GM23338 (cell line): ENCODE measurements around the gene UMOD.

ENCODE experiments used
- CTCF ChIP-seq, 2 experiments: fragments of 200-600 bp in 1 of 2; sonication (generic) in 1 of 2; conservative IDR thresholded peaks; 2 replicates each; pipeline versions ENCODE4 v1.5.1 to v1.6.1; 2016 to 2017; ENCODE audit warnings: antibody characterized with exemption in 2 of 2, low read depth in 2 of 2, mild to moderate bottlenecking in 2 of 2, moderate library complexity in 1 of 2
- EZH2 ChIP-seq: fragments of 200-600 bp; sonication (generic); IDR thresholded peaks from one replicate; pipeline ENCODE4 v1.8.0; 2017; ENCODE audit warnings: antibody characterized with exemption, mild to moderate bottlenecking, low read depth; ENCODE audit not compliant: unreplicated experiment
- EZH2phosphoT487 ChIP-seq: fragments of 200-600 bp; sonication (generic); IDR thresholded peaks from one replicate; pipeline ENCODE4 v1.8.1; 2018; ENCODE audit warnings: antibody characterized with exemption; ENCODE audit not compliant: unreplicated experiment
- POLR2AphosphoS5 ChIP-seq: IDR thresholded peaks from 2 replicates; pipeline ENCODE4 v1.6.1; 2016; ENCODE audit warnings: antibody characterized with exemption, low read depth
- REST ChIP-seq: IDR thresholded peaks from one replicate; pipeline ENCODE4 v1.6.1; 2018; ENCODE audit warnings: antibody characterized with exemption; ENCODE audit not compliant: unreplicated experiment
- STAT1 ChIP-seq: IDR thresholded peaks from one replicate; pipeline ENCODE4 v1.6.1; 2016; ENCODE audit warnings: antibody characterized with exemption; ENCODE audit not compliant: unreplicated experiment
- ZNF331 ChIP-seq: fragments of 250-450 bp; sonication (Bioruptor Pico); IDR thresholded peaks from 2 replicates; pipeline ENCODE4 v1.5.0; 2020; ENCODE audit warnings: low read depth, mild to moderate bottlenecking, moderate library complexity
- ZNF462 ChIP-seq: fragments of 250-450 bp; sonication (Bioruptor Pico); IDR thresholded peaks from 2 replicates; pipeline ENCODE4 v1.5.0; 2020; ENCODE audit warnings: mild to moderate bottlenecking, moderate library complexity

GRCh38 chr16:20352615-20353014, at the start of gene UMOD:
- TF ChIP-seq CTCF (conservative IDR thresholded peaks at IDR 0.05; ENCODE audit: low read depth in 2 of 2) (no peak), STAT1 (no peak), ZNF462 (CRISPR knock-in tag) (no peak), REST (no peak), EZH2 (no peak), POLR2AphosphoS5 (no peak), EZH2phosphoT487 (no peak), ZNF331 (CRISPR knock-in tag) (no peak)
